MG63 (cell line): ENCODE data around the gene CCDC112. TPM values are rescaled to one million over a fixed set of nuclear protein-coding genes. Genes with fewer than 3 reads are reported as not detected.
A peak's percentile ranks its signal among the peaks of the same experiment; 100 is the strongest.
"Not testable (repeated sequence)": the region's sequence is repeated elsewhere in the genome, so short reads cannot be mapped to it uniquely, and the experiment has no call there.

Experiments used
- DNase-seq: peaks from one replicate; pipeline ENCODE4 v3.0.0-alpha.2; 2020
- H3K27me3 ChIP-seq: fragments of 250-450 bp; sonication (Bioruptor Pico); 2 replicates; pipeline ENCODE4 v1.5.1; 2020; ENCODE audit warnings: mild to moderate bottlenecking, moderate library complexity
- H3K36me3 ChIP-seq: fragments of 250-450 bp; sonication (Bioruptor Pico); 2 replicates; pipeline ENCODE4 v1.5.1; 2020; ENCODE audit warnings: mild to moderate bottlenecking, moderate library complexity
- H3K4me3 ChIP-seq: fragments of 250-450 bp; sonication (Bioruptor Pico); 2 replicates; pipeline ENCODE4 v1.5.1; 2020; ENCODE audit warnings: mild to moderate bottlenecking, moderate library complexity
- H3K9me3 ChIP-seq: fragments of 250-450 bp; sonication (Bioruptor Pico); 2 replicates; pipeline ENCODE4 v1.5.1; 2020; ENCODE audit warnings: mild to moderate bottlenecking, moderate library complexity
- total RNA-seq: library from RNA; depleted of rRNA; stranded (reverse); fragments of >200 nt; shearing (Covaris generic); gene quantifications from 2 replicates; pipeline ENCODE4 v1.2.3, GENCODE V29; 2014; ENCODE audit warnings: low replicate concordance

The CCDC112 gene
- total RNA-seq, 1 experiment from 2014 or later: 13.9 TPM

GRCh38 chr5:115284021-115284420 lies 12.4 kb downstream of the CCDC112 start:
- DNase-seq: no peak
- no peaks in the 10 kb centered on the region for H3K27me3 ChIP-seq
- no peaks in the 10 kb centered on the region for H3K9me3 ChIP-seq
- no peak overlapping the region for H3K4me3 ChIP-seq
- no peaks in the 10 kb centered on the region for H3K36me3 ChIP-seq

GRCh38 chr5:115282131-115282530 lies 14.3 kb downstream of the CCDC112 start:
- DNase-seq: no peak
- Histone ChIP-seq H3K4me3 (no peak overlapping the region), H3K36me3 (no peaks in the 10 kb centered on the region), H3K27me3 (no peaks in the 10 kb centered on the region), H3K9me3 (no peaks in the 10 kb centered on the region)

- Histone ChIP-seq H3K36me3 (no peaks in the 10 kb centered on the region), H3K9me3 (no peaks in the 10 kb centered on the region), H3K4me3 (no peak overlapping the region), H3K27me3 (no peaks in the 10 kb centered on the region)
- DNase-seq: no peak
Measured at GRCh38 chr5:115274584-115274983, 21.9 kb downstream of the CCDC112 start.

GRCh38 chr5:115272297-115272958 lies 24.0 kb downstream of the CCDC112 start:
- Histone ChIP-seq H3K36me3 (no peaks in the 10 kb centered on the region; the same call in 1 of the 2 replicates), H3K4me3 (no peak overlapping the region), H3K27me3 (no peaks in the 10 kb centered on the region), H3K9me3 (no peaks in the 10 kb centered on the region)
- DNase-seq: no peak

GRCh38 chr5:115271295-115272050 lies 25.0 kb downstream of the CCDC112 start:
- H3K4me3 ChIP-seq: no peak overlapping the region
- no peaks in the 10 kb centered on the region for H3K9me3 ChIP-seq
- no peaks in the 10 kb centered on the region for H3K27me3 ChIP-seq
- DNase-seq: no peak
- H3K36me3 ChIP-seq: no peaks in the 10 kb centered on the region; the same call in 1 of the 2 replicates

- no peak for DNase-seq
- H3K4me3 ChIP-seq: no peak overlapping the region
- no peaks in the 10 kb centered on the region for H3K9me3 ChIP-seq
Measured at GRCh38 chr5:115267617-115268016, 28.8 kb downstream of the CCDC112 start.

GRCh38 chr5:115265220-115265619 lies 31.2 kb downstream of the CCDC112 start:
- H3K4me3 ChIP-seq: no peak overlapping the region
- no peak for DNase-seq
- H3K27me3 ChIP-seq: no peaks in the 10 kb centered on the region
- H3K9me3 ChIP-seq: no peaks in the 10 kb centered on the region
- H3K36me3 ChIP-seq: peaks cover 4% of the 10 kb centered on the region

More at GRCh38 chr5:115267617-115268016, 28.8 kb downstream of the CCDC112 start:
- Histone ChIP-seq H3K27me3 (no peaks in the 10 kb centered on the region), H3K36me3 (no peaks in the 10 kb centered on the region; the same call in 1 of the 2 replicates)

- no peaks in the 10 kb centered on the region for H3K27me3 ChIP-seq
- DNase-seq: no peak
- H3K36me3 ChIP-seq: peaks cover 5% of the 10 kb centered on the region
- H3K4me3 ChIP-seq: no peak overlapping the region
- no peaks in the 10 kb centered on the region for H3K9me3 ChIP-seq
Measured at GRCh38 chr5:115264786-115265185, 31.7 kb downstream of the CCDC112 start.

- peak overlapping the region; percentile 88 for H3K4me3 ChIP-seq
- peaks cover 7% of the 10 kb centered on the region for H3K36me3 ChIP-seq
- DNase-seq: no peak
- no peaks in the 10 kb centered on the region for H3K27me3 ChIP-seq
- H3K9me3 ChIP-seq: no peaks in the 10 kb centered on the region
Measured at GRCh38 chr5:115263078-115263380, 33.4 kb downstream of the CCDC112 start.

GRCh38 chr5:115262321-115263077 lies 34.0 kb downstream of the CCDC112 start, which contains the start of gene PGGT1B:
Gene PGGT1B, minus strand, starts transcription at chr5:115262877. Its CDS starts 26 bp downstream, at chr5:115262851.
- H3K9me3 ChIP-seq: no peaks in the 10 kb centered on the region
- DNase-seq: peak; percentile 87
- H3K4me3 ChIP-seq: peak within 1 kb of the TSS; percentile 88
- H3K27me3 ChIP-seq: no peaks in the 10 kb centered on the region
- peaks cover 7% of the 10 kb centered on the region for H3K36me3 ChIP-seq

- Histone ChIP-seq H3K9me3 (no peaks in the 10 kb centered on the region), H3K27me3 (no peaks in the 10 kb centered on the region), H3K36me3 (peaks cover 7% of the 10 kb centered on the region), H3K4me3 (peak overlapping the region; percentile 88)
- DNase-seq: no peak
Measured at GRCh38 chr5:115262011-115262320, 34.5 kb downstream of the CCDC112 start.

- no peaks in the 10 kb centered on the region for H3K9me3 ChIP-seq
- peaks cover 10% of the 10 kb centered on the region for H3K36me3 ChIP-seq
- H3K4me3 ChIP-seq: no peak overlapping the region
- no peak for DNase-seq
- H3K27me3 ChIP-seq: no peaks in the 10 kb centered on the region
Measured at GRCh38 chr5:115260248-115260647, 36.2 kb downstream of the CCDC112 start.

- Histone ChIP-seq H3K9me3 (no peaks in the 10 kb centered on the region), H3K36me3 (peaks cover 10% of the 10 kb centered on the region), H3K27me3 (no peaks in the 10 kb centered on the region), H3K4me3 (no peak overlapping the region)
- no peak for DNase-seq
Measured at GRCh38 chr5:115257981-115258380, 38.5 kb downstream of the CCDC112 start.

- H3K36me3 ChIP-seq, H3K4me3 ChIP-seq, H3K27me3 ChIP-seq, H3K9me3 ChIP-seq, DNase-seq: not testable (repeated sequence)
Measured at GRCh38 chr5:115249379-115249778, 47.1 kb downstream of the CCDC112 start.

- no peaks in the 10 kb centered on the region for H3K27me3 ChIP-seq
- no peak for DNase-seq
- H3K36me3 ChIP-seq: no peaks in the 10 kb centered on the region; the same call in 1 of the 2 replicates
- H3K4me3 ChIP-seq: no peak overlapping the region
- H3K9me3 ChIP-seq: no peaks in the 10 kb centered on the region
Measured at GRCh38 chr5:115246361-115246991, 50.0 kb downstream of the CCDC112 start.

- Histone ChIP-seq H3K36me3 (peaks cover 9% of the 10 kb centered on the region), H3K27me3 (no peaks in the 10 kb centered on the region), H3K9me3 (no peaks in the 10 kb centered on the region), H3K4me3 (no peak overlapping the region)
- no peak for DNase-seq
Measured at GRCh38 chr5:115243412-115243811, 53.0 kb downstream of the CCDC112 start.
